IMR-90 (cell line): Measurements from ENCODE around the gene COL20A1. TPM values are rescaled to one million over a fixed set of nuclear protein-coding genes. Genes with fewer than 3 reads are reported as not detected.

Experiments used
- ATAC-seq: fragments of 200-7000 bp; cut with Tn5 transposase; 2 replicates; pipeline ENCODE4 v1.9.1; 2020; ENCODE audit warnings: low read depth, mild to moderate bottlenecking, moderate library complexity
- BruUV-seq: library from RNA; stranded (reverse); fragments of 400-500 nt; replicated peaks from 2 replicates; lab custom pipeline; 2021; lab: Mats Ljungman, UMichigan
- CTCF ChIA-PET: fragments of 300-600 bp; formaldehyde crosslinking; extraction: SDS; loops from one replicate; lab custom pipeline; 2021; ENCODE audit warnings: antibody characterized with exemption; lab: Yijun Ruan, JAX
- POLR2A ChIA-PET: fragments of 300-600 bp; sonication (Branson Sonifier 250); formaldehyde crosslinking; loops from one replicate; lab custom pipeline; 2022; ENCODE audit warnings: antibody characterized with exemption; ENCODE audit not compliant: unreplicated experiment; lab: Charles Lee
- DNase-seq: peaks from one replicate; pipeline ENCODE4 v3.0.0; 2013
- H2AFZ ChIP-seq: replicated peaks from 2 replicates; pipeline ENCODE3; 2013; ENCODE audit warnings: low read length, mild to moderate bottlenecking; ENCODE audit not compliant: poor library complexity
- H2AK5ac ChIP-seq: 2 replicates; pipeline ENCODE4 v1.6.1; 2013; ENCODE audit warnings: low read depth, low read length, inconsistent platforms
- H2AK9ac ChIP-seq: replicated peaks from 2 replicates; pipeline ENCODE3; 2013; ENCODE audit warnings: mild to moderate bottlenecking, low read depth, low read length, moderate library complexity; ENCODE audit not compliant: poor library complexity
- H2BK120ac ChIP-seq: 2 replicates; pipeline ENCODE4 v1.6.1; 2013; ENCODE audit warnings: low read depth, low read length, inconsistent platforms
- H2BK15ac ChIP-seq: 3 replicates; pipeline ENCODE4 v1.6.1; 2013; ENCODE audit warnings: low read depth, low read length, inconsistent platforms
- H2BK20ac ChIP-seq: 2 replicates; pipeline ENCODE4 v1.6.1; 2013; ENCODE audit warnings: low read depth, mild to moderate bottlenecking, inconsistent platforms, low read length, moderate library complexity
- H2BK5ac ChIP-seq: 2 replicates; pipeline ENCODE4 v1.6.1; 2013; ENCODE audit warnings: mild to moderate bottlenecking, low read depth, low read length, inconsistent platforms; ENCODE audit not compliant: poor library complexity, severe bottlenecking
- H3K14ac ChIP-seq: replicated peaks from 2 replicates; pipeline ENCODE4 v1.6.1; 2013; ENCODE audit warnings: low read depth, low read length, inconsistent platforms
- H3K18ac ChIP-seq: 2 replicates; pipeline ENCODE4 v1.6.1; 2013; ENCODE audit warnings: low read depth, low read length, control low read depth
- H3K23ac ChIP-seq: 2 replicates; pipeline ENCODE4 v1.6.1; 2013; ENCODE audit warnings: low read depth, low read length, inconsistent platforms
- H3K27ac ChIP-seq: 2 replicates; pipeline ENCODE4 v1.5.1; 2013; ENCODE audit warnings: mild to moderate bottlenecking, control low read depth, low read length; ENCODE audit not compliant: insufficient read depth
- H3K27me3 ChIP-seq: 2 replicates; pipeline ENCODE4 v1.6.1; 2013; ENCODE audit warnings: low read length; ENCODE audit not compliant: control insufficient read depth, insufficient read depth
- H3K36me3 ChIP-seq: 2 replicates; pipeline ENCODE4 v1.6.1; 2013; ENCODE audit warnings: low read length, mixed read lengths; ENCODE audit not compliant: control insufficient read depth, insufficient read depth
- H3K4ac ChIP-seq: 2 replicates; pipeline ENCODE4 v1.6.1; 2013; ENCODE audit warnings: low read depth, low read length, inconsistent platforms
- H3K4me1 ChIP-seq: 2 replicates; pipeline ENCODE4 v1.6.1; 2013; ENCODE audit warnings: low read length, mixed read lengths; ENCODE audit not compliant: control insufficient read depth, insufficient read depth
- H3K4me2 ChIP-seq: 2 replicates; pipeline ENCODE4 v1.6.1; 2013; ENCODE audit warnings: low read depth, mild to moderate bottlenecking, control low read depth, low read length, moderate library complexity
- H3K4me3 ChIP-seq: 2 replicates; pipeline ENCODE4 v1.5.1; 2013; ENCODE audit warnings: low read depth, mild to moderate bottlenecking, control low read depth, low read length, moderate library complexity; ENCODE audit not compliant: insufficient read depth
- H3K56ac ChIP-seq: 2 replicates; pipeline ENCODE4 v1.6.1; 2013; ENCODE audit warnings: low read length, inconsistent platforms; ENCODE audit not compliant: insufficient read depth; ENCODE audit errors: extremely low read depth
- H3K79me1 ChIP-seq, 2 experiments: 2 replicates each; pipeline ENCODE4 v1.6.1; 2013; ENCODE audit warnings: low read length in 2 of 2, inconsistent platforms in 1 of 2, low read depth in 1 of 2
- H3K9ac ChIP-seq: 2 replicates; pipeline ENCODE4 v1.6.1; 2013; ENCODE audit warnings: low read depth, low read length, control low read depth
- H3K9me1 ChIP-seq: 2 replicates; pipeline ENCODE4 v1.6.1; 2013; ENCODE audit warnings: low read length, inconsistent platforms; ENCODE audit not compliant: insufficient read depth
- H3K9me3 ChIP-seq: 2 replicates; pipeline ENCODE4 v1.6.1; 2013; ENCODE audit warnings: low read length; ENCODE audit not compliant: control insufficient read depth, insufficient read depth
- H4K20me1 ChIP-seq: 2 replicates; pipeline ENCODE4 v1.6.1; 2013; ENCODE audit warnings: low read length, inconsistent platforms; ENCODE audit not compliant: insufficient read depth
- H4K5ac ChIP-seq: 2 replicates; pipeline ENCODE4 v1.6.1; 2013; ENCODE audit warnings: mild to moderate bottlenecking, low read depth, low read length, control low read depth
- H4K8ac ChIP-seq, 2 experiments: 2 replicates each; pipeline ENCODE4 v1.6.1; 2013; ENCODE audit warnings: low read depth in 2 of 2, low read length in 2 of 2, control low read depth in 1 of 2, inconsistent platforms in 1 of 2
- H4K91ac ChIP-seq: 2 replicates; pipeline ENCODE4 v1.6.1; 2013; ENCODE audit warnings: low read depth, low read length, inconsistent platforms; ENCODE audit not compliant: insufficient read depth
- BHLHE40 ChIP-seq: fragments of 150-350 bp; IDR thresholded peaks from 2 replicates; pipeline ENCODE4 v1.6.1; 2016; ENCODE audit warnings: mild to moderate bottlenecking, low read depth, low read length
- CEBPB ChIP-seq: IDR thresholded peaks from 2 replicates; pipeline ENCODE4 v1.6.1; 2012; ENCODE audit warnings: low read depth, low read length, improper control_type of control experiment
- CHD1 ChIP-seq: IDR thresholded peaks from 2 replicates; pipeline ENCODE4 v1.6.1; 2012; ENCODE audit warnings: low read depth, low read length, improper control_type of control experiment
- CTCF ChIP-seq: conservative IDR thresholded peaks from 2 replicates; pipeline ENCODE4 v1.5.1; 2012; ENCODE audit warnings: mild to moderate bottlenecking, low read depth, low read length, improper control_type of control experiment
- FOS ChIP-seq: fragments of 150-350 bp; IDR thresholded peaks from 2 replicates; pipeline ENCODE4 v1.6.1; 2016; ENCODE audit warnings: low read depth, low read length
- MAZ ChIP-seq: IDR thresholded peaks from 2 replicates; pipeline ENCODE4 v1.6.1; 2012; ENCODE audit warnings: low read depth, mild to moderate bottlenecking, low read length, improper control_type of control experiment, moderate library complexity, borderline replicate concordance
- MXI1 ChIP-seq: IDR thresholded peaks from 2 replicates; pipeline ENCODE4 v1.6.1; 2012; ENCODE audit warnings: low read depth, mild to moderate bottlenecking, low read length, moderate library complexity, borderline replicate concordance
- RCOR1 ChIP-seq: IDR thresholded peaks from 2 replicates; pipeline ENCODE4 v1.6.1; 2012; ENCODE audit warnings: mild to moderate bottlenecking, low read length, improper control_type of control experiment; ENCODE audit not compliant: insufficient replicate concordance
- WGBS, 2 experiments: methylation state at CpG; one replicate each; pipeline versions ENCODE4 v1.1.5 to v1.1.7; 2013; ENCODE audit warnings: missing lambda C conversion rate in 2 of 2; ENCODE audit not compliant: insufficient read length in 1 of 2; ENCODE audit errors: extremely low coverage in 2 of 2; 5-methylcytosine and 5-hydroxymethylcytosine counted together
- dilution Hi-C: fragments of 300-500 bp; cut with HindIII; formaldehyde crosslinking; loops from one replicate; pipeline ENCODE4 v1.14.3; 2018; ENCODE audit warnings: low sequenced_read_pairs; ENCODE audit not compliant: unreplicated experiment
- in situ Hi-C: fragments of 300-500 bp; cut with MboI; formaldehyde crosslinking; loops from 3 replicates; pipeline ENCODE4 v1.14.3; 2019; ENCODE audit warnings: low sequenced_read_pairs, inconsistent platforms, mixed read lengths
- intact Hi-C: fragments of 100-400 bp; cut with micrococcal nuclease; formaldehyde crosslinking; loops from 2 replicates; pipeline ENCODE4 v1.10.0; 2022
- polyA plus RNA-seq, 3 experiments: library from polyadenylated mRNA; depleted of rRNA; stranded (reverse); fragments of >200 nt; gene quantifications; 2 replicates each; pipeline ENCODE4 v1.2.3, GENCODE V29; 2012; ENCODE audit warnings: low replicate concordance in 1 of 3
- total RNA-seq: library from RNA; depleted of rRNA; stranded (reverse); fragments of >200 nt; gene quantifications from 2 replicates; pipeline ENCODE4 v1.2.3, GENCODE V29; 2012

Gene COL20A1
- total and polyA plus RNA-seq, 2 of the 4 experiments (the other 2 are of a cell fraction) = not detected

- in situ Hi-C loops (no loop called here), dilution Hi-C loops (no loop called here), intact Hi-C loops (no loop called here)
- no peaks in the 10 kb centered on the region for H3K36me3 ChIP-seq
- no peak overlapping the region for H3K18ac ChIP-seq
- no peak overlapping the region for H3K56ac ChIP-seq
- H4K8ac ChIP-seq = no peak overlapping the region
- no peak overlapping the region for H4K91ac ChIP-seq
- no peaks in the 10 kb centered on the region; the same call in 1 of the 2 replicates for H4K20me1 ChIP-seq
- no peaks in the 10 kb centered on the region for H3K9me1 ChIP-seq
- 0 out of 2 replicates have a peak, but pooled peaks cover 1% of the 10 kb centered on the region for H3K9me3 ChIP-seq
- H3K23ac ChIP-seq = no peak overlapping the region
- no peak overlapping the region for H3K14ac ChIP-seq
- WGBS, 2 experiments = 26% methylated on average over 7 of the region's 31 CpGs; no CpG with 5 or more reads in 1 of the 2 experiments
- no peak for TF ChIP-seq BHLHE40
- no peak for TF ChIP-seq CEBPB
- no peak for TF ChIP-seq MXI1
- no peak for TF ChIP-seq RCOR1
- TF ChIP-seq FOS = no peak
- TF ChIP-seq CHD1 = no peak
- TF ChIP-seq CTCF = no peak
- TF ChIP-seq MAZ = no peak
- H3K27me3 ChIP-seq = peaks cover 52% of the 10 kb centered on the region
- no peaks in the 10 kb centered on the region for H3K4me1 ChIP-seq
- ChIA-PET POLR2A (no interaction called here), CTCF (interaction anchor here (1.2 kb wide), 1 partner anchor 67 kb away, joined by 3 read pairs; no protein-coding TSS in a partner anchor)
- no peak overlapping the region for H3K9ac ChIP-seq
- no peak overlapping the region for H3K4me2 ChIP-seq
- H3K4me3 ChIP-seq = no peak overlapping the region
- H2AK5ac ChIP-seq = no peak overlapping the region
- no peak overlapping the region for H4K5ac ChIP-seq
- H3K4ac ChIP-seq = no peak overlapping the region
- no peak overlapping the region for H2BK15ac ChIP-seq
- H2BK5ac ChIP-seq = no peak overlapping the region
- BruUV-seq = no TSS peak
- H2AK9ac ChIP-seq = no peak overlapping the region
- no peak for DNase-seq
- H2AFZ ChIP-seq = no peak overlapping the region
- no peaks in the 10 kb centered on the region for H3K79me1 ChIP-seq
- no peak overlapping the region for H3K27ac ChIP-seq
- no peak overlapping the region for H2BK20ac ChIP-seq
- H2BK120ac ChIP-seq = no peak overlapping the region
- no peak for ATAC-seq
Measured at GRCh38 chr20:63376283-63377250, 83.6 kb downstream of the COL20A1 start.
